Suppressor macrophage treated with lipopolysaccharide for 4 hours (primary cell): ENCODE results near the gene STON2.
A peak's percentile ranks its signal among the peaks of the same experiment; 100 is the strongest.

Experiments
- DNase-seq: peaks from one replicate; pipeline ENCODE4 v3.0.0-alpha.2; 2020

Gene STON2

GRCh38 chr14:81329640-81330381 is 70.3 kb downstream of the STON2 start:
- no peak for DNase-seq

- no peak for DNase-seq
These were observed 73.7 kb downstream of the STON2 start for GRCh38 chr14:81326451-81326850.

GRCh38 chr14:81324011-81324410 is 76.1 kb downstream of the STON2 start:
- DNase-seq = no peak

GRCh38 chr14:81323093-81323492 is 77.0 kb downstream of the STON2 start:
- no peak for DNase-seq

GRCh38 chr14:81319946-81320345 is 80.2 kb downstream of the STON2 start:
- DNase-seq = no peak

GRCh38 chr14:81319314-81319713 is 80.8 kb downstream of the STON2 start:
- DNase-seq = no peak

GRCh38 chr14:81315341-81315740 is 84.8 kb downstream of the STON2 start:
- no peak for DNase-seq

GRCh38 chr14:81314443-81315175 is 85.5 kb downstream of the STON2 start:
- DNase-seq = no peak

- peak; percentile 51 for DNase-seq
These were observed 86.2 kb downstream of the STON2 start for GRCh38 chr14:81313775-81314429.

GRCh38 chr14:81313200-81313599 is 86.9 kb downstream of the STON2 start:
- DNase-seq = no peak

- no peak for DNase-seq
These were observed 87.7 kb downstream of the STON2 start for GRCh38 chr14:81312289-81312876.

GRCh38 chr14:81311778-81312177 is 88.3 kb downstream of the STON2 start:
- DNase-seq = no peak

GRCh38 chr14:81311141-81311540 is 89.0 kb downstream of the STON2 start:
- DNase-seq = no peak

GRCh38 chr14:81310606-81311005 is 89.5 kb downstream of the STON2 start:
- no peak for DNase-seq

GRCh38 chr14:81309511-81309910 is 90.6 kb downstream of the STON2 start:
- DNase-seq = no peak

GRCh38 chr14:81305743-81306142 is 94.4 kb downstream of the STON2 start:
- peak; percentile 20 for DNase-seq

GRCh38 chr14:81305065-81305464 is 95.1 kb downstream of the STON2 start:
- no peak for DNase-seq

- DNase-seq = peak; percentile 56
These were observed 96.7 kb downstream of the STON2 start for GRCh38 chr14:81303258-81303935.

GRCh38 chr14:81302638-81303037 is 97.5 kb downstream of the STON2 start:
- no peak for DNase-seq

- DNase-seq = no peak
These were observed 98.3 kb downstream of the STON2 start for GRCh38 chr14:81301813-81302212.

GRCh38 chr14:81301371-81301770 is 98.8 kb downstream of the STON2 start:
- peak; percentile 12 for DNase-seq

GRCh38 chr14:81298911-81299310 is 101.2 kb downstream of the STON2 start:
- DNase-seq = no peak

GRCh38 chr14:81298122-81298521 is 102.0 kb downstream of the STON2 start:
- no peak for DNase-seq
